Muscle of leg (tissue), 11 donors: ENCODE measurements around the gene EFNB3. TPM values are rescaled to one million over a fixed set of nuclear protein-coding genes. Genes with fewer than 3 reads are reported as not detected.

Experiments
- DNase-seq: peaks from one replicate; pipeline ENCODE4 v3.0.0; 2013
- H3K27ac ChIP-seq: one replicate; pipeline ENCODE4 v1.5.1; 2013; ENCODE audit warnings: mild to moderate bottlenecking, low read length, control low read depth
- H3K27me3 ChIP-seq: one replicate; pipeline ENCODE4 v1.6.1; 2013; ENCODE audit warnings: low read length; ENCODE audit not compliant: control insufficient read depth, insufficient read depth
- H3K36me3 ChIP-seq: one replicate; pipeline ENCODE4 v1.6.1; 2013; ENCODE audit warnings: low read length; ENCODE audit not compliant: control insufficient read depth, insufficient read depth
- H3K4me1 ChIP-seq: one replicate; pipeline ENCODE4 v1.6.1; 2013; ENCODE audit warnings: low read length; ENCODE audit not compliant: control insufficient read depth, insufficient read depth
- H3K4me3 ChIP-seq: one replicate; pipeline ENCODE4 v1.5.1; 2013; ENCODE audit warnings: low read length, control low read depth
- H3K9me3 ChIP-seq: replicated peaks from 2 replicates; pipeline ENCODE4 v1.6.1; 2013; ENCODE audit warnings: low read depth, low read length; ENCODE audit not compliant: control insufficient read depth
- WGBS: methylation state at CpG from one replicate; pipeline ENCODE4 v1.1.5; 2013; ENCODE audit warnings: missing lambda C conversion rate; ENCODE audit not compliant: insufficient coverage; 5-methylcytosine and 5-hydroxymethylcytosine counted together
- polyA plus RNA-seq, 8 donors: library from polyadenylated mRNA; unstranded; fragments of 120-200 nt; gene quantifications; one replicate each; pipeline versions ENCODE4 v1.2.1 to v1.2.3, GENCODE V29; 2013; ENCODE audit warnings: inconsistent platforms in 1 of 8, low replicate concordance in 1 of 8; ENCODE audit not compliant: insufficient read length in 8 of 8, insufficient read depth in 1 of 8
- total RNA-seq: library from RNA; stranded (reverse); fragments of 120-200 nt; gene quantifications from one replicate; pipeline ENCODE4 v1.2.4, GENCODE V29; 2013

The EFNB3 gene
- total and polyA plus RNA-seq, 9 donors, result 3.6 to 11.6 (median 6.0) TPM

DNA sequence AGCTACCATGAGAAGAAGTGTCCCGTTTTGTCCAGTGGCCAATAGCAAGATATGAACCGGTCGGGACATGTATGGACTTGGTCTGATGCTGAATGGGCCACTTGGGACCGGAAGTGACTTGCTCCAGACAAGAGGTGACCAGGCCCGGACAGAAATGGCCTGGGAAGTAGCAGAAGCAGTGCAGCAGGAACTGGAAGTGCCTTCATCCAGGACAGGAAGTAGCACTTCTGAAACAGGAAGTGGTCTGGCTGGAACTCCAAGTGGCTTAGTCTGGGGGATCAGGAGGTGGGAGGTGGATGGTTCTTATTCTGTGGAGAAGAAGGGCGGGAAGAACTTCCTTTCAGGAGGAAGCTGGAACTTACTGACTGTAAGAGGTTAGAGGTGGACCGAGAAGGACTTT, 5.3 kb downstream of the EFNB3 start:
- DNase-seq, result no peak
- Histone ChIP-seq H3K27me3 (peaks cover 65% of the 10 kb centered on the region), H3K9me3 (no peaks in the 10 kb centered on the region), H3K4me3 (no peak overlapping the region), H3K4me1 (peaks cover 12% of the 10 kb centered on the region), H3K27ac (no peak overlapping the region), H3K36me3 (no peaks in the 10 kb centered on the region)
- 82% methylated on average over 5 of the region's 7 CpGs for WGBS

DNA sequence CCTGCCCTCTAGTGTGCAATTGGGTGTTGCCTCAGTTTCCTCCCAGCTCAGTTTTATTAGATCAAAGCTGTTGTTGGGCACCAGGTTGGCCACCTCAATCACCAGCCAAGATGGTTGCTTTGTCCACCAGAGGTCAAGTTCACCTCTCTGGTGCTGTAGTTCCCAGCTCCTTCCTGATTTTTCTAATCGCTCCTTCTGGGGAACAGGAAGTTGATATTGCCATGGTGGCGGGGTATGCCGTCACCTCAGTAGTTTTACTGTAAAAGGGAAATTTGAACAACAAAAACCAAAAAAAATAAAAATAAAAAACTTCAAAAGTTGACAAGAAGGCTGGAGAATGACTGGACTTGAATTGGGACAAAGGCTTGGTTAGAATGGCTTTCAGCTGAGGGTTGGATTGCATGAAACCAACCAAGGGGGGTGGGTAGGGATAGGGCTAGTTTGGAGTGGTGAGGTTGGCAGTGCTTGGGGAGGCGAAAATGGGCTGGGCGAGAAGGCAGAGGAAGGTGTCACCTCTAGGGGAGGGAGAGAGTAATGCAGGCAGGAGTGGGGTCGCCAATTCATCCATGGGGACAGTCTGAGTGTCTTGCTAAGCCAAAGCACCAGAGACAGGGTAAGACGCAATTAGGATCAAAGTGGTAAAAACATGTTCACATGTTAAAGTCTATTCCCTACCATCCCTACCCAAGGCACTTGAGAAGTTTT, 6.2 kb downstream of the EFNB3 start:
- H3K36me3 ChIP-seq, result no peaks in the 10 kb centered on the region
- H3K4me3 ChIP-seq, result no peak overlapping the region
- no peaks in the 10 kb centered on the region for H3K9me3 ChIP-seq
- no peak overlapping the region for H3K27ac ChIP-seq
- H3K27me3 ChIP-seq, result peaks cover 65% of the 10 kb centered on the region
- no peak for DNase-seq
- H3K4me1 ChIP-seq, result peaks cover 6% of the 10 kb centered on the region
- whole genome bisulfite sequencing, result 64% methylated on average over 3 of the region's 7 CpGs

DNA sequence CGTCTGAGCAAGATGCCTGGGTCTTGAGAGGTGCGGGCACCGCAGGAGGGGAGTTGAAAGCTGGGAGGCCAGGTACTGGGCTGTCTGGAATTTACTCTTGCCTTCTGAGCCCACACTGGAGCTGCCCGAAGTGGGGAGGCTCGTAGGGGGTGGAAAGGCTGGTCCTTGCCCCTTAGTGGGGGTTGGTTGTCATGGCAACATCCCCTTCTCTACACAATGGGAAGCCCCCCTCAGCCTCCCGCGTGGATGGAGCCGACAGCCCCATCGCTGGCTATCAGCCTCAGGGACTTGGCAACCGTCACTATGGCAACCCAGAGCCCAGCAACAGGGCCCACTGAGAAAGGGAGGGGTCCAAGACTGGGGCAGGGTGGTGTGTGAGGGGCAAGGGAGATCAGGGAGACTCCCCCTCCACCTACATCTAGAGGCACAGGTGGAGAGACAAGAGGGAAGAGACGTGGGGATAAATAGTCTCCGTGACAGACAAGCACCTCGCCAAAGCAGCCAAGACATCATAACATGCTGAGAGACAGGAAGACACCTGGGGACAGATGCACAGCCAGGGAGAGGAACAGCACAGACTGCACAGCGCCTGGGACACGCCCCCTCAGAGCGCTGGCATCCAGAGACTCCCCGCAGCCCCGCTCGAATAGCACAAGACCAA, 7.2 kb downstream of the EFNB3 start:
- Histone ChIP-seq H3K36me3 (no peaks in the 10 kb centered on the region), H3K9me3 (no peaks in the 10 kb centered on the region), H3K4me1 (peaks cover 10% of the 10 kb centered on the region), H3K27ac (no peak overlapping the region), H3K27me3 (peaks cover 63% of the 10 kb centered on the region), H3K4me3 (no peak overlapping the region)
- no CpG with 5 or more reads among the region's 19 CpGs for WGBS
- DNase-seq, result no peak

GRCh38 chr17:7713782-7714181, 8.8 kb downstream of the EFNB3 start:
- no peak overlapping the region for H3K27ac ChIP-seq
- no peak overlapping the region for H3K4me3 ChIP-seq
- peaks cover 21% of the 10 kb centered on the region for H3K4me1 ChIP-seq
- no peaks in the 10 kb centered on the region for H3K9me3 ChIP-seq
- peaks cover 63% of the 10 kb centered on the region for H3K27me3 ChIP-seq
- DNase-seq, result no peak
- WGBS, result 30% methylated on average over 4 of the region's 9 CpGs
- no peaks in the 10 kb centered on the region for H3K36me3 ChIP-seq

DNA sequence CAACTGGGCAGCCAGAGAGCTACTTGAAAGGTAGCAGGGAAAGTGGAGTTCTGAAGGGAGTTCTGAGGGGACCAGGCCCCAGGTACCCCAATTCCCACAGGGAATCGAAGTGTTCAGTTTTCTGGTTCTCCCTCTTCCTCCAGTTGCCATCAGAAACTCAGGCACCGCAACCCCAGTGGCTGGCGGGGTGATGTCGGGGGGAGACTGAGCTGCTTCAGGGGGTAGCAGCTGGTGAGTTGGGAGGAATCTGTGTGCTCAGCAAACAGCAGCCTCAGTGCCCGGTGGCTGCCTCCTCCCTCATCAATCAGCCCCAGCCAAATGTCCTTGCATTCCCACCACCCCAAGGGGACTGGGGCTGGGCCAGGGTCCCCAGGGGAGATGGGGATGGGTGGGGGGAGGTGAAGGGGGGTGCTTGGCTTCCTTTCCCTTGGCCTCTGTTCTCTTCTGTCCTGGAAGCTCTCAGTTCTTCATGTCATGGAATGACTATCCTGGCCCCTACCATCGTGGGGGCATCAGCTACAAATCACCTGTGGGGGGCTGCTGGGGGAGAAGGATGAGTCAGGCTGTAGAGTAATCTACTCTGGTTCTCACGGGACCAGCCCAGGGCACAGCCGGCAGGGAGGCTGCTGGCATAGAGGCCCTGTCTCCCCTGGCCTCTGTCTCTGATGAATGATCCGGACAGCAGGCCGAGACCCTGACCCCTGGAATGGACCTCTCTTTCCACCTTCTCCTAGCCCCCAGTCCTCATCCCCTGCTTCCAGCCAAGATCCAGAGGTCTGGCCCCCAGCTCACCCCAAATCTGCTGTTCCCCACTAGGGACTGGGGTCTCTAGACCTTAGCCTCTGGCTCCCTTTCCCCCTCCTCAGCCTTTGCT, 10.0 kb downstream of the EFNB3 start:
- no peak overlapping the region for H3K27ac ChIP-seq
- no peak for DNase-seq
- no peak overlapping the region for H3K4me3 ChIP-seq
- H3K4me1 ChIP-seq, result peaks cover 26% of the 10 kb centered on the region
- peaks cover 63% of the 10 kb centered on the region for H3K27me3 ChIP-seq
- no peaks in the 10 kb centered on the region for H3K36me3 ChIP-seq
- no peaks in the 10 kb centered on the region for H3K9me3 ChIP-seq
- 58% methylated on average over 4 of the region's 10 CpGs for WGBS

- H3K36me3 ChIP-seq, result no peaks in the 10 kb centered on the region
- WGBS, result 15% methylated on average over 8 of the region's 20 CpGs
- H3K4me3 ChIP-seq, result peak overlapping the region; percentile 66
- peaks cover 62% of the 10 kb centered on the region for H3K27me3 ChIP-seq
- no peaks in the 10 kb centered on the region for H3K9me3 ChIP-seq
- H3K4me1 ChIP-seq, result peaks cover 30% of the 10 kb centered on the region
- H3K27ac ChIP-seq, result no peak overlapping the region
- no peak for DNase-seq
Measured at GRCh38 chr17:7715936-7716886, 11.2 kb downstream of the EFNB3 start.

DNA sequence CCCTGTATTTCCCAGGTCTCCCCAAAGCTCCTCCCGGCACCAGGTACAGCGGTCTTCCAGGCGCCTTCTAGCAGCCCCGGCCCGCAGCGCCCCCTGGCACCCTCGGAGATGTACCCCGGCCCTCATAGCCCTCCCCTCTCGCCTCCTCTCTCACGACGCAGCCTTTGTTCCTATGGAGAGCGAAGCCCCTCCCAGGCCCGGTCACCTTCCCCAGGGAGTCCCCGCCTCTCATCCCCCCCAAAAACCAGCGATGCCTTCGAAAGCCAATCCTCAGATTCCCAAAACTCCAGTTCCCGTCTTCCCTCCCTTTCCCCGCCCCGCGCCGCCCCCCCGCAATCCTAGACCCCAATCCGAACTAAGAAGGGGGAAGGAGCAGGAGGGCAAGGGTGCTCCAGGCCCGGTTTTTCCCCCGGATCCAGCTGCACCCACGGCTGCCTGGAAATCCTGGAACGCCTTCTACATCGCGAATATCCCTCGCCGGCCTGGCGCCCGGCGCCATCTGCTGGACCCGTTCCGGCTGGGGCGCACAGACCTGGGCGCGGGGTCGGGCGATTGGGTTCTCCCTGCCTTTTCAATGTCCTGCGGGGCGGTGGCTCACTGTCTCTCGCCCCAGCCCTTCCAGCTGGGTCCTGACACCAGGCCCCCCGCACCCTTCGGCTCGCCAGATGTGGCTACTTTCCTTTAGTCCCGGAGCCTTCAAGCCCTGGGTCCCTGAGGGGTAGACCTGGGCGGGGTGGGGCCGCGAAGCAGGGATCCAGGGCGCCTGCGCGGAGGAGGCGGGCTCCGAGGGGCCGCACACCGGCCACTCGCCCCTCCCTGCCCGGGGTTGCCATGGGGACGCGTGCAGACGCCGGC, 12.1 kb downstream of the EFNB3 start, which contains the start of gene DNAH2:
DNAH2 (plus strand) TSS at position 844 of the 855 bp plus-strand sequence. CDS start 1,991 bp downstream, outside the sequence.
- peak; percentile 97 for DNase-seq
- no peak within 1 kb of the TSS for H3K27ac ChIP-seq
- H3K9me3 ChIP-seq, result no peaks in the 10 kb centered on the region
- no peaks in the 10 kb centered on the region for H3K36me3 ChIP-seq
- H3K27me3 ChIP-seq, result peaks cover 53% of the 10 kb centered on the region
- under 1% methylated on average over 56 of the region's 64 CpGs for WGBS
- H3K4me1 ChIP-seq, result peaks cover 30% of the 10 kb centered on the region
- H3K4me3 ChIP-seq, result peak within 1 kb of the TSS; percentile 66

DNA sequence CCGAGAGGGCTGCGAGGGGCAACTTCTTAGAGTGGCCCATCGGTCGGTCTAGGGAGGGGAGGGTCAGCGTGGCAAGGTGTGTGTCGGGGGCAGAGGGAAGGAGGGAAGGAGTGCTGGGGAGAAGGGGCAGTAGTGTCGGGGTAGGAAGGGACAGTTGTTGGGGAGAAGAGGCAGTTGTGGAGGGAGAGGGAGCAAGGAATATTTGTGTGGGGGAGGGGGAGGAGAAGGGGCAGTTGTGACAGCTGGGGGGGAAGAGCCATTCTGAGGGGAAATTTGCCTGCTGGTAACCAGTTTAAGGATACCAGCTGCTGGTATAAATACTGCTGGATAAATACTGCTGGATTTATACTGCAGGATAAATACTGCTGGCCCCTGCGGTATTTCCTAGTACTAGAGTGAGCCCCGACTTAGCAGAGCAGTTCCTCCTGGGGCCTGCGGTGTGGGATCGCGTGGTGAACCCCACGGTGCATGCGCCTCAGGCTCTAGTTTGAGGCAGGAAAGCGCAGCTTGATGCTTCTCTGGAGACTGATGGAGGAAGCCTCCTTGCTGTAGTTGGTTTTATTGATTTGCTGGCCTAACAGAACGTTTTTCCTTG, 12.9 kb downstream of the EFNB3 start:
- 7% methylated on average over 14 of the region's 16 CpGs for WGBS
- no peak overlapping the region for H3K27ac ChIP-seq
- H3K4me1 ChIP-seq, result peaks cover 30% of the 10 kb centered on the region
- H3K36me3 ChIP-seq, result no peaks in the 10 kb centered on the region
- peaks cover 46% of the 10 kb centered on the region for H3K27me3 ChIP-seq
- no peak for DNase-seq
- no peaks in the 10 kb centered on the region for H3K9me3 ChIP-seq
- peak overlapping the region; percentile 66 for H3K4me3 ChIP-seq
